Calu3 (cell line): ENCODE data around the gene ARTN. TPM values are rescaled to one million over a fixed set of nuclear protein-coding genes. Genes with fewer than 3 reads are reported as not detected.

Experiments used
- BruUV-seq: library from RNA; stranded (reverse); fragments of 400-500 nt; replicated peaks from 2 replicates; lab custom pipeline; 2021; lab: Mats Ljungman, UMichigan
- CTCF ChIA-PET: fragments of 300-600 bp; sonication (Branson Sonifier 250); formaldehyde crosslinking; loops from one replicate; lab custom pipeline; 2022; ENCODE audit warnings: antibody characterized with exemption; lab: Charles Lee
- DNase-seq: peaks from one replicate; pipeline ENCODE4 v3.0.0; 2022
- H3K27ac Mint-ChIP-seq: one replicate; pipeline ENCODE4 v1.8.0; 2022; ENCODE audit warnings: mixed read lengths; ENCODE audit not compliant: unreplicated experiment
- H3K27me3 Mint-ChIP-seq: one replicate; pipeline ENCODE4 v1.8.0; 2022; ENCODE audit warnings: mixed read lengths; ENCODE audit not compliant: unreplicated experiment
- H3K36me3 Mint-ChIP-seq: one replicate; pipeline ENCODE4 v1.8.0; 2022; ENCODE audit warnings: mild to moderate bottlenecking, moderate library complexity, mixed read lengths; ENCODE audit not compliant: insufficient read depth, unreplicated experiment
- H3K4me1 Mint-ChIP-seq: one replicate; pipeline ENCODE4 v1.8.0; 2022; ENCODE audit warnings: mild to moderate bottlenecking, low read depth, mixed read lengths; ENCODE audit not compliant: unreplicated experiment
- H3K4me3 Mint-ChIP-seq: one replicate; pipeline ENCODE4 v1.8.0; 2022; ENCODE audit warnings: mild to moderate bottlenecking, low read depth, moderate library complexity, mixed read lengths; ENCODE audit not compliant: unreplicated experiment
- H3K9me3 Mint-ChIP-seq: one replicate; pipeline ENCODE4 v1.8.0; 2022; ENCODE audit warnings: low read depth, mixed read lengths; ENCODE audit not compliant: unreplicated experiment
- intact Hi-C: fragments of 100-400 bp; cut with micrococcal nuclease; formaldehyde crosslinking; loops from one replicate; pipeline ENCODE4 v1.10.0; 2022; ENCODE audit not compliant: unreplicated experiment
- total RNA-seq: library from RNA; stranded (reverse); gene quantifications from 2 replicates; pipeline ENCODE4 v1.2.3, GENCODE V29; 2022
- TF ChIP-seq, protein P1 (sequence below): fragments of 200-600 bp; IDR thresholded peaks from one replicate; pipeline ENCODE4 v1.8.0; 2022; ENCODE audit warnings: antibody characterized with exemption; ENCODE audit not compliant: unreplicated experiment

ARTN gene
- total RNA-seq, 1 experiment from 2014 or later, result 1.4 TPM

DNA sequence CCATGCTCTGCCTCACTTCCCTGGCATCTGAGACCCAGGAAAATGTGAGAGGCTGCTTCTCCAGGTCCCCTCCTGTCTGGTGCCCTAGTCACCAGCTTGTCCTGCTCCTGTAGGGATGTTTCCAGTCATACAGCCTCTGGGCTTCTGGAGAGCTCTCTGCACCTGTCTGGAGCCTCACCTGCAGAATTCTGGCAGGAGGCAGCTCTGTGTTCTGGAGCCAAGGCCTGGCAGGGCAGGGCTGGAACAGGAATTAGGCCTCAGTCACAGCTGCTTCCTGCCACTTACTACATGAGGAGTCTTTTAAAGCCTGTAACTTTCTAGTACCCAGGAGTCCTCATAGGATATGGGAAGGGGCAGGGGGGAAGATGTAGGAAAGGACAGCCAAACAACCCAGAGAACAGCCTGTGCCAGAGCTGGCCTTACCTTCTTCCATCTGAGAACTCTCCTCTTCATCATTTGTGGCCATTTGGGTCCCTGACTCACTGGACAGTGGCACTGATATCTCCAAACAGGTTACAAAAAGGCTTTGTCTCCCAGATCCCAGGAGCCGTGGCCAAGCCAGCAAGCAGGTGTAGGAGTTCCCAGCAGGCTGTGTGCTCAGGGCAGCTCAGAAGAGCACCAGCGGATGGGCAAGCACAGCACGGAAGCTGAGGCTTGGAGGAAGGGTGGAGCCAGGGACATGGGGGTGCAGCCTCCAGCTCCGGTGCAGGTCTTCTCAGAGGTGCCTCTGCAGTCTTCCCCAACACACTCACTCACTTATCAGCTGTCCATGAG lies 31.4 kb upstream of the ARTN start:
- no peak overlapping the region for H3K27ac Mint-ChIP-seq
- no peaks in the 10 kb centered on the region for H3K9me3 Mint-ChIP-seq
- intact Hi-C loops, result no loop called here
- CTCF ChIA-PET, result no interaction called here
- H3K4me3 Mint-ChIP-seq, result no peak overlapping the region
- no TSS peak for BruUV-seq
- TF ChIP-seq, protein P1, sequence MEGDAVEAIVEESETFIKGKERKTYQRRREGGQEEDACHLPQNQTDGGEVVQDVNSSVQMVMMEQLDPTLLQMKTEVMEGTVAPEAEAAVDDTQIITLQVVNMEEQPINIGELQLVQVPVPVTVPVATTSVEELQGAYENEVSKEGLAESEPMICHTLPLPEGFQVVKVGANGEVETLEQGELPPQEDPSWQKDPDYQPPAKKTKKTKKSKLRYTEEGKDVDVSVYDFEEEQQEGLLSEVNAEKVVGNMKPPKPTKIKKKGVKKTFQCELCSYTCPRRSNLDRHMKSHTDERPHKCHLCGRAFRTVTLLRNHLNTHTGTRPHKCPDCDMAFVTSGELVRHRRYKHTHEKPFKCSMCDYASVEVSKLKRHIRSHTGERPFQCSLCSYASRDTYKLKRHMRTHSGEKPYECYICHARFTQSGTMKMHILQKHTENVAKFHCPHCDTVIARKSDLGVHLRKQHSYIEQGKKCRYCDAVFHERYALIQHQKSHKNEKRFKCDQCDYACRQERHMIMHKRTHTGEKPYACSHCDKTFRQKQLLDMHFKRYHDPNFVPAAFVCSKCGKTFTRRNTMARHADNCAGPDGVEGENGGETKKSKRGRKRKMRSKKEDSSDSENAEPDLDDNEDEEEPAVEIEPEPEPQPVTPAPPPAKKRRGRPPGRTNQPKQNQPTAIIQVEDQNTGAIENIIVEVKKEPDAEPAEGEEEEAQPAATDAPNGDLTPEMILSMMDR, result no peak
- no peaks in the 10 kb centered on the region for H3K4me1 Mint-ChIP-seq
- peaks cover 17% of the 10 kb centered on the region for H3K27me3 Mint-ChIP-seq
- H3K36me3 Mint-ChIP-seq, result no peaks in the 10 kb centered on the region
- no peak for DNase-seq

DNA sequence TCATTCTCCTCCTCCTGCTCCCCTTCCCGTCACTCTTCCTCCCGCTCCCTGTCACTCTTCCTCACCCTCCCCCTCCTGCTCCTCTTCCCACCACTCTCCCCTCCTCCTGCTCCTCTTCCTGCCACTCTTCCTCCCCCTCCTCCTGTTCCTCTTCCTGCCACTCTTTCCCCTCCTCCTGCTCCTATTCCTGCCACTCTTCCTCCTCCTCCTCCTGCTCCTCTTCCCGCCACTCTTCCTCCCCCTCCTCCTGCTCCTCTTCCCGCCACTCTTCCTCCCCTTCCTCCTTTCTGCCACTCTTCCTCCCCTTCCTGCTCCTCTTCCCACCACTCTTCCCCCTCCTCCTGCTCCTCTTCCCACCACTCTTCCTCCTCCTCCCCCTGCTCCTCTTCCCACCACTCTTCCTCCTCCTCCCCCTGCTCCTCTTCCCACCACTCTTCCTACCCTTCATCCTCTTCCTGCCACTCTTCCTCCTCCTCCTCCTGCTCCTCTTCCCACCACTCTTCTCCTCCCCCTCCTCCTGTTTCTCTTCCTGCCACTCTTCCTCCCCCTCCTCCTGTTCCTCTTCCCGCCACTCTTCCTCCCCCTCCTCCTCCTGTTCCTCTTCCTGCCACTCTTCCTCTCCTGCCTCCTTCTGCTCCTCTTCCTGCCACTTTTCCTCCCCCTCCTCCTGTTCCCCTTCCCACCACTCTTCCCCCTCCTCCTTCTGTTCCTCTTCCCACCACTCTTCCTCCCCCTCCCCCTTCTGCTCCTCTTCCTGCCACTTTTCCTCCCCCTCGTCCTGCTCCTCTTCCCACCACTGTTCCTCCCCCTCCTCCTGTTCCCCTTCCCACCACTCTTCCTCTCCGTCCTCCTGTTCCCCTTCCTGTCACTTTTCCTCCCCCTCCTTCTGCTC lies 28.7 kb upstream of the ARTN start:
- TF ChIP-seq, protein P1, result no peak
- no peaks in the 10 kb centered on the region for H3K4me1 Mint-ChIP-seq
- DNase-seq, result no peak
- no peak overlapping the region for H3K4me3 Mint-ChIP-seq
- H3K36me3 Mint-ChIP-seq, result no peaks in the 10 kb centered on the region
- intact Hi-C loops, result no loop called here
- no peaks in the 10 kb centered on the region for H3K9me3 Mint-ChIP-seq
- no peak overlapping the region for H3K27ac Mint-ChIP-seq
- H3K27me3 Mint-ChIP-seq, result peaks cover 17% of the 10 kb centered on the region
- CTCF ChIA-PET, result no interaction called here
- no TSS peak for BruUV-seq

DNA sequence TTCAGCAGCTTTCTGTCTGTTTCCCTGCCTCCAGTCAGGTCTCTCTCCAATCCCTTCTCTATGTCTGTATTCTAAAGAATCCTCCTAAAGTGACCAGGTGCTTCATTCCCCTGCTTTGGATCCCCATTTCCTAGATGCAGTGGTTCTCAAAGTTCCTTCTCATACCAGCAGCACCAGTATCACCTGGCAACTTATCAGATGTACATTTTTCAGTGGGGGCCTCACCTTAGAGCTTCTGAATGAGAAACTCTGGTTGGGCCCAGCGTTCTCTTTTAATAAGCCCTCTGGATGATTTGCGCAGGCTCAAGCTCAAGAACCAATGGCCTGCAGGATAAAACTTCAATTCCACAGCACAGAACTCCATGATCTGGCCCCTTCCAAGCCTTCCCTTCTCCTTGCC lies 25.4 kb upstream of the ARTN start:
- BruUV-seq, result no TSS peak
- no peak overlapping the region for H3K4me3 Mint-ChIP-seq
- no peak for DNase-seq
- CTCF ChIA-PET, result interaction anchor here (0.7 kb wide), 1 partner anchor 55 kb away, joined by 4 read pairs; no protein-coding TSS in a partner anchor
- no peaks in the 10 kb centered on the region for H3K9me3 Mint-ChIP-seq
- no peaks in the 10 kb centered on the region for H3K4me1 Mint-ChIP-seq
- H3K36me3 Mint-ChIP-seq, result no peaks in the 10 kb centered on the region
- no peak overlapping the region for H3K27ac Mint-ChIP-seq
- TF ChIP-seq, protein P1, result no peak
- H3K27me3 Mint-ChIP-seq, result peaks cover 17% of the 10 kb centered on the region
- intact Hi-C loops, result no loop called here

DNA sequence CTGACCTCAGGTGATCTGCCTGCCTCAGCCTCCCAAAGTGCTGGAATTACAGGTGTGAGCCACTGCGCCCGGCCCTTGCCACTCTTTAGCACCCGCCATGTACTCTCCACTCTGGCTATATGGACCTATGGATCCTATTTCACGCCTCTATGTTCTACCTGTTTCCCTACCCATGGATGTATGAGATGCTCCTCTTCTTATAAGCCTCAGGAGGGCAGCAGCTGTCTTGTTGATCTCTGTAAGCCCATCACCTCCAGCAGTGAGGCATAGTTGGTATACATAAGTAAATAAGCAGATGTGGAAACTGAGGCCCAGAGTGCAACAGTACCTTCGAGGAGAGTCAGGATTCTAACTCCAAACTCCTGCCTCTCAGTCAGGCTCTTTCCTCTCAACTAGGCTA lies 24.7 kb upstream of the ARTN start:
- H3K4me1 Mint-ChIP-seq, result no peaks in the 10 kb centered on the region

More for the DNA sequence above, 24.7 kb upstream of the ARTN start:
- BruUV-seq, result no TSS peak
- Mint-ChIP-seq H3K9me3 (no peaks in the 10 kb centered on the region), H3K27ac (no peak overlapping the region), H3K36me3 (no peaks in the 10 kb centered on the region), H3K4me3 (no peak overlapping the region), H3K27me3 (peaks cover 17% of the 10 kb centered on the region)
- CTCF ChIA-PET, result no interaction called here
- intact Hi-C loops, result no loop called here
- TF ChIP-seq, protein P1, result no peak
- DNase-seq, result no peak
